ENCODE results near the gene ACHE.

ACHE gene

DNA sequence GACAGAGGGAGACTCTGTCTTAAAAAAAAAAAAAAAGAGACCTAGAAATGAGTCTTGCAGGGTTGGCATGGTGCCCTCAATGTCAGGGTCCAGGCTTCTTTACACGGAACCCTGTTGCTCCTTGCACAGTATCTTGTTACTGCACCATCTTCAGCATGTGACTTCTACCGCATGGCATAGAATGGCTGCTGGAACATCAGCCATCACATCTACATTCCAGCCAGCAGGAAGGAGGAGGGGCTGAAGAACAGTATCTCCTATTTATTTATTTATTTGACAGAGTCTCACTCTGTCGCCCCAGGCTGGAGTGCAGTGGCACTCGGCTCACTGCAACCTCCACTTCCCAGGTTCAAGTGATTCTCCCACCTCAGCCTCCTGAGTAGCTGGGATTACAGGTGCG is 3.7 kb upstream of the ACHE start:
- no peak overlapping the region for H2AFZ ChIP-seq (ENCODE audit: low read depth, low read length)
- peaks cover 2% of the 10 kb centered on the region; the same call in 1 of the 2 replicates for H3K27me3 ChIP-seq (ENCODE audit: low read depth, low read length)
- TF ChIP-seq EZH2phosphoT487 (IDR thresholded peaks at IDR 0.05; ENCODE audit: low read depth) = no peak
- TF ChIP-seq, protein P1, sequence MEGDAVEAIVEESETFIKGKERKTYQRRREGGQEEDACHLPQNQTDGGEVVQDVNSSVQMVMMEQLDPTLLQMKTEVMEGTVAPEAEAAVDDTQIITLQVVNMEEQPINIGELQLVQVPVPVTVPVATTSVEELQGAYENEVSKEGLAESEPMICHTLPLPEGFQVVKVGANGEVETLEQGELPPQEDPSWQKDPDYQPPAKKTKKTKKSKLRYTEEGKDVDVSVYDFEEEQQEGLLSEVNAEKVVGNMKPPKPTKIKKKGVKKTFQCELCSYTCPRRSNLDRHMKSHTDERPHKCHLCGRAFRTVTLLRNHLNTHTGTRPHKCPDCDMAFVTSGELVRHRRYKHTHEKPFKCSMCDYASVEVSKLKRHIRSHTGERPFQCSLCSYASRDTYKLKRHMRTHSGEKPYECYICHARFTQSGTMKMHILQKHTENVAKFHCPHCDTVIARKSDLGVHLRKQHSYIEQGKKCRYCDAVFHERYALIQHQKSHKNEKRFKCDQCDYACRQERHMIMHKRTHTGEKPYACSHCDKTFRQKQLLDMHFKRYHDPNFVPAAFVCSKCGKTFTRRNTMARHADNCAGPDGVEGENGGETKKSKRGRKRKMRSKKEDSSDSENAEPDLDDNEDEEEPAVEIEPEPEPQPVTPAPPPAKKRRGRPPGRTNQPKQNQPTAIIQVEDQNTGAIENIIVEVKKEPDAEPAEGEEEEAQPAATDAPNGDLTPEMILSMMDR (IDR thresholded peaks at IDR 0.05; ENCODE audit: low read depth, low read length) = no peak
- H3K4me2 ChIP-seq (ENCODE audit: low read length) = no peak overlapping the region
- no peaks in the 10 kb centered on the region for H3K36me3 ChIP-seq (replicated peaks; ENCODE audit: low read depth, low read length)
- H3K9ac ChIP-seq (ENCODE audit: low read length) = no peak overlapping the region
- no peak overlapping the region for H3K4me3 ChIP-seq (ENCODE audit: low read length)
- no peaks in the 10 kb centered on the region for H3K9me3 ChIP-seq (ENCODE audit: insufficient read depth, low read length)
- no peaks in the 10 kb centered on the region for H3K79me2 ChIP-seq (ENCODE audit: low read length)
- no peaks in the 10 kb centered on the region for H4K20me1 ChIP-seq (ENCODE audit: insufficient read depth, low read length)
- peaks cover 4% of the 10 kb centered on the region; the same call in 1 of the 2 replicates for H3K4me1 ChIP-seq (ENCODE audit: low read length)
- no peak overlapping the region for H3K27ac ChIP-seq (ENCODE audit: low read length)

DNA sequence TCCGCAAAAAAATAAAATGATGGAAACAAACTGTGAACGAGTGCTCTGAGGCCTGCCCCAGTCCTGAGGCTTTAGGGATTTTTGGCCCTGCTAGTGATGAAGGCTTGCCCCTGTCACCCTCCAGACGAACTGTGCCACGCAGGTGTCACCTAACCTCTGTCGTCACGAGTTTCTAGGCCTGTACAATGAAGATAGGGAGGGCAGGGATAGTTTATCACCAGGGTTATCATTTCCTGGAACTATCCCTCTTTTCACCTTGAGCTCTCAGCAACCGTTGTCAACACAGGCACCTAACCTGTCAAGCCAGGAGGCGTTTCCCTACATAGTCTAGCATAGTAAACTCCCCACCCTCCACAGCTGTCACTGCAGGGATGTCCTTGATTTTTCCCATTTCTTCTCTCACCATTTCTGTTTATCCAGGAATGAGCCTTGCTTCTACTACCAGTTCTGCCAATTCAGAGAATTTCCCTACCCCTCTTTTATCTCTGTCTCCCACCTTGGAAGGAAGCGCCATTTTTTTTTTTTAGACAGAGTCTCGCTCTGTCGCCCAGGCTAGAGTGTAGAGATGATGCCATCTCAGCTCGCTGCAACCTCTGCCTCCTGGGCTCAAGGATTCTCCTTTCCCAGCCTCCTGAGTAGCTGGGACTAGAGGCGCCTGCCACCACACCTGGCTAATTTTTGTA is 2.2 kb upstream of the ACHE start:
- Histone ChIP-seq H3K4me3 (ENCODE audit: low read length) (no peak overlapping the region), H4K20me1 (ENCODE audit: insufficient read depth, low read length) (no peaks in the 10 kb centered on the region), H3K27ac (ENCODE audit: low read length) (no peak overlapping the region), H3K79me2 (ENCODE audit: low read length) (no peaks in the 10 kb centered on the region), H3K27me3 (ENCODE audit: low read depth, low read length) (peaks cover 2% of the 10 kb centered on the region; the same call in 1 of the 2 replicates), H3K9me3 (ENCODE audit: insufficient read depth, low read length) (no peaks in the 10 kb centered on the region), H3K36me3 (replicated peaks; ENCODE audit: low read depth, low read length) (no peaks in the 10 kb centered on the region), H3K9ac (ENCODE audit: low read length) (no peak overlapping the region), H3K4me1 (ENCODE audit: low read length) (peaks cover 4% of the 10 kb centered on the region; the same call in 1 of the 2 replicates), H3K4me2 (ENCODE audit: low read length) (no peak overlapping the region), H2AFZ (ENCODE audit: low read depth, low read length) (no peak overlapping the region)
- no peak for TF ChIP-seq EZH2phosphoT487 (IDR thresholded peaks at IDR 0.05; ENCODE audit: low read depth)
- TF ChIP-seq, protein P1 (IDR thresholded peaks at IDR 0.05; ENCODE audit: low read depth, low read length) = no peak

DNA sequence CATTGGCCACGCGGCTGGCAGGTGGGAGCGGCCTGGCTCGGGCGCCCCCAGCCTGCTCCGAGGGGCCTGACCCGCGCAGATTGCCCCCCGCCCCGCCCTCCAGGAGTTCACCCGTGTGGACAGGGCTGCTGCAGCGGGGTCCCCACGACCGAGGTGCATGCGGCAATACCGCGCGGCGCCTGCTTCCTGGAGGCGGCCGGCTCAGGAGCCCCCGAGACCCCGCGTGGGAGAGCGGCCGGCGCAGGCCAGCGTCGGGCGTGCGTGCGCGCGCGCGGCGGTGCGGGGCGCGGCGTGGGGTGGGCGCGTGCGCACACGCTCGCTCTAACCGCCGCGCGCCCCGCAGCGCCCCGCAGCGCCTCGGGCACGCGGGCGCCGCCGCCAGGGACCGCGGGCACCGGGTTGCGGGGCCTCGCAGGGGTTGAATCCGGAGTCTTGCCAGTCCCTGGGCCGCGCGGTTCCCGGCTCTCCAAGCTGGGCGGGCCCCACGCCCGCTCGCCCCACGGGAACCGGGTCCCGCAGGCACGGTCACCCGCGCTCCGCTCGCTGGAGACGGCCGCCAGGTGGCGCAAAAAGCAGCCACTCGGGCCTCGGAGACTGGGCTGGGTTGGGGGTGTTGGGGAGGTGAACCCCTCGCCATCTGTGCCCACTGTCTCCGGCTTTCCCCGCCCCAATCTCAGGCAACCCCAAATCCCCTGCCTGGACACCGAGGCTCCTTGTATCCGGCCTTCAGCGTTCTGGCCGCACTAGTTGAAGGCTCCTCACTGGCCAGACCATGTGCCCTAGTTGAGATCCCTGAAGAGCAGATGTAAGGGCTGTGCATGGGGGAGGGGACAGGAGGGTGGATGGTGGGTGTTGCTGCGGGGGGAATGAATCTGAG is 1.3 kb upstream of the ACHE start:
- TF ChIP-seq, protein P1 (IDR thresholded peaks at IDR 0.05; ENCODE audit: low read depth, low read length) = peak; percentile 52
- no peak for TF ChIP-seq EZH2phosphoT487 (IDR thresholded peaks at IDR 0.05; ENCODE audit: low read depth)
- Histone ChIP-seq H3K4me2 (ENCODE audit: low read length) (no peak overlapping the region), H3K4me1 (ENCODE audit: low read length) (peaks cover 4% of the 10 kb centered on the region; the same call in 1 of the 2 replicates), H3K9ac (ENCODE audit: low read length) (no peak overlapping the region), H3K79me2 (ENCODE audit: low read length) (no peaks in the 10 kb centered on the region), H4K20me1 (ENCODE audit: insufficient read depth, low read length) (no peaks in the 10 kb centered on the region), H3K27ac (ENCODE audit: low read length) (no peak overlapping the region), H3K9me3 (ENCODE audit: insufficient read depth, low read length) (no peaks in the 10 kb centered on the region), H3K27me3 (ENCODE audit: low read depth, low read length) (peaks cover 2% of the 10 kb centered on the region; the same call in 1 of the 2 replicates), H3K4me3 (ENCODE audit: low read length) (no peak overlapping the region), H2AFZ (ENCODE audit: low read depth, low read length) (no peak overlapping the region), H3K36me3 (replicated peaks; ENCODE audit: low read depth, low read length) (no peaks in the 10 kb centered on the region)

Measured in OCI-LY3 (cell line).